Spleen (tissue), 7 donors: ENCODE results near the gene HCAR3.

Source experiments
- POLR2A ChIP-seq, 3 donors: fragments of 450-650 bp; IDR thresholded peaks; one replicate each; pipeline ENCODE4 v1.5.1; 2017; ENCODE audit warnings: antibody characterized with exemption in 3 of 3, mild to moderate bottlenecking in 1 of 3
- POLR2AphosphoS5 ChIP-seq, 3 donors: sonication (generic); formaldehyde crosslinking; IDR thresholded peaks; one replicate each; pipeline ENCODE4 v1.5.1; 2017; ENCODE audit warnings: antibody characterized with exemption in 3 of 3
- TF ChIP-seq, protein P1 (sequence below), 11 experiments: fragments of 200-600 bp in 7 of 11; fragments of 450-650 bp in 4 of 11; sonication (generic) in 4 of 11; IDR thresholded peaks in 8 of 11; conservative IDR thresholded peaks in 3 of 11; 1 replicate in 7 of 11; 2 replicates in 4 of 11; pipeline versions ENCODE4 v1.4.0 to v1.8.0; 2016 to 2021; ENCODE audit warnings: antibody characterized with exemption in 11 of 11, inconsistent platforms in 4 of 11, mild to moderate bottlenecking in 1 of 11
- donor health status: DM: no; HTN: no; CAD: no; lungs with moderate emphysema.
- donor health status: DM: no; HTN: no; CAD: no.
- donor health status: DM: no; HTN: no; CAD: no.

- TF ChIP-seq POLR2AphosphoS5 (IDR thresholded peaks at IDR 0.05) (no peak), POLR2A (IDR thresholded peaks at IDR 0.05) (no peak)
- TF ChIP-seq, protein P1, sequence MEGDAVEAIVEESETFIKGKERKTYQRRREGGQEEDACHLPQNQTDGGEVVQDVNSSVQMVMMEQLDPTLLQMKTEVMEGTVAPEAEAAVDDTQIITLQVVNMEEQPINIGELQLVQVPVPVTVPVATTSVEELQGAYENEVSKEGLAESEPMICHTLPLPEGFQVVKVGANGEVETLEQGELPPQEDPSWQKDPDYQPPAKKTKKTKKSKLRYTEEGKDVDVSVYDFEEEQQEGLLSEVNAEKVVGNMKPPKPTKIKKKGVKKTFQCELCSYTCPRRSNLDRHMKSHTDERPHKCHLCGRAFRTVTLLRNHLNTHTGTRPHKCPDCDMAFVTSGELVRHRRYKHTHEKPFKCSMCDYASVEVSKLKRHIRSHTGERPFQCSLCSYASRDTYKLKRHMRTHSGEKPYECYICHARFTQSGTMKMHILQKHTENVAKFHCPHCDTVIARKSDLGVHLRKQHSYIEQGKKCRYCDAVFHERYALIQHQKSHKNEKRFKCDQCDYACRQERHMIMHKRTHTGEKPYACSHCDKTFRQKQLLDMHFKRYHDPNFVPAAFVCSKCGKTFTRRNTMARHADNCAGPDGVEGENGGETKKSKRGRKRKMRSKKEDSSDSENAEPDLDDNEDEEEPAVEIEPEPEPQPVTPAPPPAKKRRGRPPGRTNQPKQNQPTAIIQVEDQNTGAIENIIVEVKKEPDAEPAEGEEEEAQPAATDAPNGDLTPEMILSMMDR (IDR thresholded peaks at IDR 0.05 in 8 of 11, conservative IDR thresholded peaks at IDR 0.05 in 3 of 11): no peak
These were observed 30.1 kb downstream of the HCAR3 start for GRCh38 chr12:122686538-122686937.
